ENCODE measurements around the gene C14orf93.

DNA sequence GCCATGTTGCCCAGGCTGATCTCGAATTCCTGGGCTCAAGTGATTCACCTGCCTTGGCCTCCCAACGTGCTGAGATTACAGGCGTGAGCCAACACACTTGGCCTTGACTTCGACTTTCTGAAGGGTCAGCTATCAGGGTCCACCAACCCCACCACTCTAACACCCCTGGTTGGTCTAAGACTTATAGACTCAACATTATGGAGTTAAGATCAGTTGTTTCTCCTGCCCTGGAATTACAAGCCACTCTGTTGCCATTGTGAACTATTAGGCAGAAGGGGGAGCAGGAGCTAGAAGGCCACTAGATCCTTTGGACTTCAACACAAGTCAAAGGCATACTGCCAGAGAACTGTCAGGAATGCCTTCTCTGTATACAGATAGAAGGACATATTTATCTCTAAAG is 30.2 kb upstream of the C14orf93 start:
- TF ChIP-seq, protein P1, sequence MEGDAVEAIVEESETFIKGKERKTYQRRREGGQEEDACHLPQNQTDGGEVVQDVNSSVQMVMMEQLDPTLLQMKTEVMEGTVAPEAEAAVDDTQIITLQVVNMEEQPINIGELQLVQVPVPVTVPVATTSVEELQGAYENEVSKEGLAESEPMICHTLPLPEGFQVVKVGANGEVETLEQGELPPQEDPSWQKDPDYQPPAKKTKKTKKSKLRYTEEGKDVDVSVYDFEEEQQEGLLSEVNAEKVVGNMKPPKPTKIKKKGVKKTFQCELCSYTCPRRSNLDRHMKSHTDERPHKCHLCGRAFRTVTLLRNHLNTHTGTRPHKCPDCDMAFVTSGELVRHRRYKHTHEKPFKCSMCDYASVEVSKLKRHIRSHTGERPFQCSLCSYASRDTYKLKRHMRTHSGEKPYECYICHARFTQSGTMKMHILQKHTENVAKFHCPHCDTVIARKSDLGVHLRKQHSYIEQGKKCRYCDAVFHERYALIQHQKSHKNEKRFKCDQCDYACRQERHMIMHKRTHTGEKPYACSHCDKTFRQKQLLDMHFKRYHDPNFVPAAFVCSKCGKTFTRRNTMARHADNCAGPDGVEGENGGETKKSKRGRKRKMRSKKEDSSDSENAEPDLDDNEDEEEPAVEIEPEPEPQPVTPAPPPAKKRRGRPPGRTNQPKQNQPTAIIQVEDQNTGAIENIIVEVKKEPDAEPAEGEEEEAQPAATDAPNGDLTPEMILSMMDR (IDR thresholded peaks at IDR 0.05 in 4 of 5, conservative IDR thresholded peaks at IDR 0.05 in 1 of 5) = no peak
- TF ChIP-seq POLR2A (IDR thresholded peaks at IDR 0.05) = no peak

Measured in gastrocnemius medialis (tissue), 4 donors.